IMR-90 (cell line): ENCODE measurements around the gene PLCG2. TPM values are rescaled to one million over a fixed set of nuclear protein-coding genes. Genes with fewer than 3 reads are reported as not detected.
"Not testable (repeated sequence)": the region's sequence is repeated elsewhere in the genome, so short reads cannot be mapped to it uniquely, and the experiment has no call there.

Experiments used
- ATAC-seq: fragments of 200-7000 bp; cut with Tn5 transposase; 2 replicates; pipeline ENCODE4 v1.9.1; 2020; ENCODE audit warnings: low read depth, mild to moderate bottlenecking, moderate library complexity
- BruUV-seq: library from RNA; stranded (reverse); fragments of 400-500 nt; replicated peaks from 2 replicates; lab custom pipeline; 2021; lab: Mats Ljungman, UMichigan
- CTCF ChIA-PET: fragments of 300-600 bp; formaldehyde crosslinking; extraction: SDS; loops from one replicate; lab custom pipeline; 2021; ENCODE audit warnings: antibody characterized with exemption; lab: Yijun Ruan, JAX
- POLR2A ChIA-PET: fragments of 300-600 bp; sonication (Branson Sonifier 250); formaldehyde crosslinking; loops from one replicate; lab custom pipeline; 2022; ENCODE audit warnings: antibody characterized with exemption; ENCODE audit not compliant: unreplicated experiment; lab: Charles Lee
- DNase-seq: peaks from one replicate; pipeline ENCODE4 v3.0.0; 2013
- H2AFZ ChIP-seq: replicated peaks from 2 replicates; pipeline ENCODE3; 2013; ENCODE audit warnings: low read length, mild to moderate bottlenecking; ENCODE audit not compliant: poor library complexity
- H2AK5ac ChIP-seq: 2 replicates; pipeline ENCODE4 v1.6.1; 2013; ENCODE audit warnings: low read depth, low read length, inconsistent platforms
- H2AK9ac ChIP-seq: replicated peaks from 2 replicates; pipeline ENCODE3; 2013; ENCODE audit warnings: mild to moderate bottlenecking, low read depth, low read length, moderate library complexity; ENCODE audit not compliant: poor library complexity
- H2BK120ac ChIP-seq: 2 replicates; pipeline ENCODE4 v1.6.1; 2013; ENCODE audit warnings: low read depth, low read length, inconsistent platforms
- H2BK15ac ChIP-seq: 3 replicates; pipeline ENCODE4 v1.6.1; 2013; ENCODE audit warnings: low read depth, low read length, inconsistent platforms
- H2BK20ac ChIP-seq: 2 replicates; pipeline ENCODE4 v1.6.1; 2013; ENCODE audit warnings: low read depth, mild to moderate bottlenecking, inconsistent platforms, low read length, moderate library complexity
- H2BK5ac ChIP-seq: 2 replicates; pipeline ENCODE4 v1.6.1; 2013; ENCODE audit warnings: mild to moderate bottlenecking, low read depth, low read length, inconsistent platforms; ENCODE audit not compliant: poor library complexity, severe bottlenecking
- H3K14ac ChIP-seq: replicated peaks from 2 replicates; pipeline ENCODE4 v1.6.1; 2013; ENCODE audit warnings: low read depth, low read length, inconsistent platforms
- H3K18ac ChIP-seq: 2 replicates; pipeline ENCODE4 v1.6.1; 2013; ENCODE audit warnings: low read depth, low read length, control low read depth
- H3K23ac ChIP-seq: 2 replicates; pipeline ENCODE4 v1.6.1; 2013; ENCODE audit warnings: low read depth, low read length, inconsistent platforms
- H3K27ac ChIP-seq: 2 replicates; pipeline ENCODE4 v1.5.1; 2013; ENCODE audit warnings: mild to moderate bottlenecking, control low read depth, low read length; ENCODE audit not compliant: insufficient read depth
- H3K27me3 ChIP-seq: 2 replicates; pipeline ENCODE4 v1.6.1; 2013; ENCODE audit warnings: low read length; ENCODE audit not compliant: control insufficient read depth, insufficient read depth
- H3K36me3 ChIP-seq: 2 replicates; pipeline ENCODE4 v1.6.1; 2013; ENCODE audit warnings: low read length, mixed read lengths; ENCODE audit not compliant: control insufficient read depth, insufficient read depth
- H3K4ac ChIP-seq: 2 replicates; pipeline ENCODE4 v1.6.1; 2013; ENCODE audit warnings: low read depth, low read length, inconsistent platforms
- H3K4me1 ChIP-seq: 2 replicates; pipeline ENCODE4 v1.6.1; 2013; ENCODE audit warnings: low read length, mixed read lengths; ENCODE audit not compliant: control insufficient read depth, insufficient read depth
- H3K4me2 ChIP-seq: 2 replicates; pipeline ENCODE4 v1.6.1; 2013; ENCODE audit warnings: low read depth, mild to moderate bottlenecking, control low read depth, low read length, moderate library complexity
- H3K4me3 ChIP-seq: 2 replicates; pipeline ENCODE4 v1.5.1; 2013; ENCODE audit warnings: low read depth, mild to moderate bottlenecking, control low read depth, low read length, moderate library complexity; ENCODE audit not compliant: insufficient read depth
- H3K56ac ChIP-seq: 2 replicates; pipeline ENCODE4 v1.6.1; 2013; ENCODE audit warnings: low read length, inconsistent platforms; ENCODE audit not compliant: insufficient read depth; ENCODE audit errors: extremely low read depth
- H3K79me1 ChIP-seq, 2 experiments: 2 replicates each; pipeline ENCODE4 v1.6.1; 2013; ENCODE audit warnings: low read length in 2 of 2, inconsistent platforms in 1 of 2, low read depth in 1 of 2
- H3K9ac ChIP-seq: 2 replicates; pipeline ENCODE4 v1.6.1; 2013; ENCODE audit warnings: low read depth, low read length, control low read depth
- H3K9me1 ChIP-seq: 2 replicates; pipeline ENCODE4 v1.6.1; 2013; ENCODE audit warnings: low read length, inconsistent platforms; ENCODE audit not compliant: insufficient read depth
- H3K9me3 ChIP-seq: 2 replicates; pipeline ENCODE4 v1.6.1; 2013; ENCODE audit warnings: low read length; ENCODE audit not compliant: control insufficient read depth, insufficient read depth
- H4K20me1 ChIP-seq: 2 replicates; pipeline ENCODE4 v1.6.1; 2013; ENCODE audit warnings: low read length, inconsistent platforms; ENCODE audit not compliant: insufficient read depth
- H4K5ac ChIP-seq: 2 replicates; pipeline ENCODE4 v1.6.1; 2013; ENCODE audit warnings: mild to moderate bottlenecking, low read depth, low read length, control low read depth
- H4K8ac ChIP-seq, 2 experiments: 2 replicates each; pipeline ENCODE4 v1.6.1; 2013; ENCODE audit warnings: low read depth in 2 of 2, low read length in 2 of 2, control low read depth in 1 of 2, inconsistent platforms in 1 of 2
- H4K91ac ChIP-seq: 2 replicates; pipeline ENCODE4 v1.6.1; 2013; ENCODE audit warnings: low read depth, low read length, inconsistent platforms; ENCODE audit not compliant: insufficient read depth
- WGBS, 2 experiments: methylation state at CpG; one replicate each; pipeline versions ENCODE4 v1.1.5 to v1.1.7; 2013; ENCODE audit warnings: missing lambda C conversion rate in 2 of 2; ENCODE audit not compliant: insufficient read length in 1 of 2; ENCODE audit errors: extremely low coverage in 2 of 2; 5-methylcytosine and 5-hydroxymethylcytosine counted together
- dilution Hi-C: fragments of 300-500 bp; cut with HindIII; formaldehyde crosslinking; loops from one replicate; pipeline ENCODE4 v1.14.3; 2018; ENCODE audit warnings: low sequenced_read_pairs; ENCODE audit not compliant: unreplicated experiment
- in situ Hi-C: fragments of 300-500 bp; cut with MboI; formaldehyde crosslinking; loops from 3 replicates; pipeline ENCODE4 v1.14.3; 2019; ENCODE audit warnings: low sequenced_read_pairs, inconsistent platforms, mixed read lengths
- intact Hi-C: fragments of 100-400 bp; cut with micrococcal nuclease; formaldehyde crosslinking; loops from 2 replicates; pipeline ENCODE4 v1.10.0; 2022
- polyA plus RNA-seq, 3 experiments: library from polyadenylated mRNA; depleted of rRNA; stranded (reverse); fragments of >200 nt; gene quantifications; 2 replicates each; pipeline ENCODE4 v1.2.3, GENCODE V29; 2012; ENCODE audit warnings: low replicate concordance in 1 of 3
- total RNA-seq: library from RNA; depleted of rRNA; stranded (reverse); fragments of >200 nt; gene quantifications from 2 replicates; pipeline ENCODE4 v1.2.3, GENCODE V29; 2012

The PLCG2 gene
- total and polyA plus RNA-seq, 2 of the 4 experiments (the other 2 are of a cell fraction): 0.14 to 0.18 TPM

DNA sequence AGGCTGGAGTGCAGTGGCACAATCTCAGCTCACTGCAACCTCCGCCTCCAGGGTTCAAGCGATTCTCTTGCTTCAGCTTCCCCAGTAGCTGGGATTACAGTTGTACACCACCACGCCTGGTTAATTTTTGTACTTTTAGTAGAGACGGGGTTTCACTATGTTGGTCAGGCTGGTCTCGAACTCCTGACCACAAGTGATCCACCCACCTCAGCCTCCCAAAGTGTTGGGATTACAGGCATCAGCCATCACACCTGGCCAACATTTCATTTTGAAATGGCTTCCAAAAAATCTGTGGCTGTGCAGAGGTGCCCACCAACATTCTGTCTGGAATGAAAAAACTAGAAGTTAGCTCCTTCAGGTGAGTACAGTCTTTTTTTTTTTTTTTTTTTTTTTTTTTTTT lies 22.6 kb downstream of the PLCG2 start:
- H3K79me1 ChIP-seq, intact Hi-C loops, H4K91ac ChIP-seq, H3K14ac ChIP-seq, H4K8ac ChIP-seq, H3K9me1 ChIP-seq, H4K20me1 ChIP-seq, H3K27me3 ChIP-seq, H4K5ac ChIP-seq, H3K36me3 ChIP-seq, H3K56ac ChIP-seq, ATAC-seq, H2AK5ac ChIP-seq, H2BK120ac ChIP-seq, H3K4me2 ChIP-seq, H3K9ac ChIP-seq, H2BK5ac ChIP-seq, H3K23ac ChIP-seq, H2BK15ac ChIP-seq, dilution Hi-C loops, H2AK9ac ChIP-seq, POLR2A ChIA-PET, H3K18ac ChIP-seq, H3K4ac ChIP-seq, BruUV-seq, H3K9me3 ChIP-seq, DNase-seq, H3K4me1 ChIP-seq, H3K27ac ChIP-seq, in situ Hi-C loops, H3K4me3 ChIP-seq, CTCF ChIA-PET, H2AFZ ChIP-seq, H2BK20ac ChIP-seq: not testable (repeated sequence)
- WGBS, 2 experiments: no CpG with 5 or more reads among the region's 5 CpGs
